GM10266 (cell line): ENCODE data around the gene SUGCT.

Experiments used
- DNase-seq: peaks from one replicate; pipeline ENCODE4 v3.0.0; 2012; ENCODE audit errors: extremely low spot score
- CTCF ChIP-seq: IDR thresholded peaks from 2 replicates; pipeline ENCODE4 v1.5.1; 2012; ENCODE audit warnings: mild to moderate bottlenecking, low read depth; ENCODE audit not compliant: control insufficient read depth, insufficient read depth; ENCODE audit errors: missing control alignments

Gene SUGCT

GRCh38 chr7:40839881-40840280 lies 705.1 kb downstream of the SUGCT start:
- DNase-seq, result no peak
- no peak for TF ChIP-seq CTCF

- no peak for DNase-seq
- TF ChIP-seq CTCF, result no peak
Observed at GRCh38 chr7:40840990-40841389, 706.2 kb downstream of the SUGCT start.

- TF ChIP-seq CTCF, result no peak
Observed at GRCh38 chr7:40842641-40843040, 707.8 kb downstream of the SUGCT start.

GRCh38 chr7:40843338-40843985 lies 708.7 kb downstream of the SUGCT start:
- DNase-seq, result no peak
- no peak for TF ChIP-seq CTCF

More at GRCh38 chr7:40842641-40843040, 707.8 kb downstream of the SUGCT start:
- no peak for DNase-seq

GRCh38 chr7:40845943-40846342 lies 711.1 kb downstream of the SUGCT start:
- no peak for DNase-seq
- no peak for TF ChIP-seq CTCF

- no peak for TF ChIP-seq CTCF
- DNase-seq, result no peak
Observed at GRCh38 chr7:40847921-40848320, 713.1 kb downstream of the SUGCT start.

GRCh38 chr7:40848541-40849221 lies 713.9 kb downstream of the SUGCT start:
- no peak for TF ChIP-seq CTCF
- no peak for DNase-seq
